Posterior vena cava (tissue), 2 donors: ENCODE data around the gene APPL1. TPM values are rescaled to one million over a fixed set of nuclear protein-coding genes. Genes with fewer than 3 reads are reported as not detected.

Experiments
- total RNA-seq, 2 donors: library from RNA; stranded (reverse); fragmentation: NEBNext Ultra II Directional; extraction: Animal tissue kit (Norgen Biotek cat#: 25700); gene quantifications; one replicate each; pipeline ENCODE4 v1.2.1, GENCODE V29; 2021
- donor health status: DM: yes; HTN: yes; CAD: no.
- donor health status: DM: yes; HTN: yes; CAD: no.

The APPL1 gene
- total RNA-seq, 2 donors from 2014 or later: 43.5 to 50.6 TPM

Other genes with a start within 250 kb of the APPL1 start
- gene SPATA12, start 167.1 kb upstream of the APPL1 start, total RNA-seq: not detected
- gene IL17RD, start 62.4 kb upstream of the APPL1 start, total RNA-seq: 10 to 100 TPM; 17.9 to 22.9 TPM
- gene HESX1, start 27.8 kb upstream of the APPL1 start, total RNA-seq: under 1 TPM; 0.62 to 0.83 TPM
- gene ASB14, start 65.0 kb downstream of the APPL1 start, total RNA-seq: not detected